Thyroid gland (tissue), 4 donors: Measurements from ENCODE around the gene CDH24. TPM values are rescaled to one million over a fixed set of nuclear protein-coding genes. Genes with fewer than 3 reads are reported as not detected.

Experiments used
- DNase-seq, 2 donors: peaks; one replicate each; pipeline ENCODE4 v3.0.0-alpha.2; 2019
- H3K27ac ChIP-seq, 3 donors: fragments of 200-600 bp; sonication (generic); 1 replicate in 2 of 3; 2 replicates in 1 of 3; pipeline ENCODE4 v1.5.1; 2016 to 2019; ENCODE audit warnings: mild to moderate bottlenecking in 1 of 3, moderate library complexity in 1 of 3
- H3K27me3 ChIP-seq: fragments of 200-600 bp; sonication (generic); one replicate; pipeline ENCODE4 v1.5.1; 2019
- H3K36me3 ChIP-seq, 2 donors: fragments of 200-600 bp; sonication (generic); one replicate each; pipeline ENCODE4 v1.5.1; 2016 to 2019
- H3K4me1 ChIP-seq, 2 donors: fragments of 200-600 bp; sonication (generic); one replicate each; pipeline ENCODE4 v1.5.1; 2017 to 2019
- H3K4me3 ChIP-seq, 3 donors: fragments of 200-600 bp; sonication (generic); replicated peaks in 1 of 3; 1 replicate in 2 of 3; 2 replicates in 1 of 3; pipeline ENCODE4 v1.5.1; 2016; ENCODE audit warnings: mild to moderate bottlenecking in 1 of 3
- H3K9me3 ChIP-seq: fragments of 200-600 bp; sonication (generic); one replicate; pipeline ENCODE4 v1.5.1; 2017
- POLR2A ChIP-seq, 2 donors: fragments of 450-650 bp; IDR thresholded peaks; one replicate each; pipeline ENCODE4 v1.6.1; 2017; ENCODE audit warnings: antibody characterized with exemption in 2 of 2, mild to moderate bottlenecking in 2 of 2, moderate library complexity in 1 of 2
- WGBS, 2 donors: methylation state at CpG; one replicate each; pipeline ENCODE4 v1.1.5; 2017; 5-methylcytosine and 5-hydroxymethylcytosine counted together
- intact Hi-C: fragments of 100-400 bp; cut with DNase I; formaldehyde crosslinking; loops from one replicate; pipeline ENCODE4 v1.15.1; 2023
- total RNA-seq, 4 donors: library from RNA; depleted of rRNA; stranded (reverse); fragments of >200 nt; gene quantifications; one replicate each; pipeline ENCODE4 v1.2.3, GENCODE V29; 2016
- TF ChIP-seq, protein P1 (sequence below), 6 experiments: fragments of 200-600 bp in 3 of 6; fragments of 450-650 bp in 3 of 6; sonication (generic) in 3 of 6; IDR thresholded peaks; one replicate each; pipeline ENCODE4 v1.5.1; 2016 to 2019; ENCODE audit warnings: antibody characterized with exemption in 6 of 6, mild to moderate bottlenecking in 2 of 6, inconsistent platforms in 1 of 6, moderate library complexity in 1 of 6

Gene CDH24
- total RNA-seq, 4 donors from 2014 or later: 2.9 to 7.8 (median 5.6) TPM

DNA sequence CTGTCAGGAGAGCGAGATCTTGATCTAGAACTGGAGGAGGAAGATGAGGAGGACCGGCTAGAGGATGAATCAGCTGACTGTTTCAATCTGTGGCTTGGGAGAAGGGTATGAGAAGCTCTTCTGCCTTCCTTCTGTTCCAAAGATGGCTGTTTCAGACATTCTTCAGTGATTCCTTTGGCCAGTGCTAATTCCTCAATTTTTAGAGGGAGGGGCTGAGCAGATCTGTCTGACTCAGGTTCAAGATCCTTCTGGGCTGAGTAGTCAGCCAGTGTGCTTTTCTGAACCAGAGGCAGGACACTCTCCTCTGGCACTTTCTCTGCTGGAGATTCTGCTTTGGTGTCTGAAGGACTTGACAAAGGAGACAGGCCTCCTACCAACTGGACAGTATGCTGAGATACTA lies 22.4 kb upstream of the CDH24 start:
- no peaks in the 10 kb centered on the region for H3K27me3 ChIP-seq
- H3K27ac ChIP-seq: no peak overlapping the region
- peaks cover 0 to 3% of the 10 kb centered on the region in 2 donors for H3K4me1 ChIP-seq
- 94 to 95% methylated on average over 2 of the region's 2 CpGs for WGBS, 2 donors
- no peak for DNase-seq
- intact Hi-C loops: loop anchor here (5.0 kb wide), 1 partner anchor 108 kb away; no protein-coding TSS in a partner anchor
- no peaks in the 10 kb centered on the region for H3K9me3 ChIP-seq
- peaks cover 73 to 75% of the 10 kb centered on the region in 2 donors for H3K36me3 ChIP-seq
- no peak for TF ChIP-seq POLR2A (IDR thresholded peaks at IDR 0.05)
- TF ChIP-seq, protein P1, sequence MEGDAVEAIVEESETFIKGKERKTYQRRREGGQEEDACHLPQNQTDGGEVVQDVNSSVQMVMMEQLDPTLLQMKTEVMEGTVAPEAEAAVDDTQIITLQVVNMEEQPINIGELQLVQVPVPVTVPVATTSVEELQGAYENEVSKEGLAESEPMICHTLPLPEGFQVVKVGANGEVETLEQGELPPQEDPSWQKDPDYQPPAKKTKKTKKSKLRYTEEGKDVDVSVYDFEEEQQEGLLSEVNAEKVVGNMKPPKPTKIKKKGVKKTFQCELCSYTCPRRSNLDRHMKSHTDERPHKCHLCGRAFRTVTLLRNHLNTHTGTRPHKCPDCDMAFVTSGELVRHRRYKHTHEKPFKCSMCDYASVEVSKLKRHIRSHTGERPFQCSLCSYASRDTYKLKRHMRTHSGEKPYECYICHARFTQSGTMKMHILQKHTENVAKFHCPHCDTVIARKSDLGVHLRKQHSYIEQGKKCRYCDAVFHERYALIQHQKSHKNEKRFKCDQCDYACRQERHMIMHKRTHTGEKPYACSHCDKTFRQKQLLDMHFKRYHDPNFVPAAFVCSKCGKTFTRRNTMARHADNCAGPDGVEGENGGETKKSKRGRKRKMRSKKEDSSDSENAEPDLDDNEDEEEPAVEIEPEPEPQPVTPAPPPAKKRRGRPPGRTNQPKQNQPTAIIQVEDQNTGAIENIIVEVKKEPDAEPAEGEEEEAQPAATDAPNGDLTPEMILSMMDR (IDR thresholded peaks at IDR 0.05): no peak
- H3K4me3 ChIP-seq: no peak overlapping the region

DNA sequence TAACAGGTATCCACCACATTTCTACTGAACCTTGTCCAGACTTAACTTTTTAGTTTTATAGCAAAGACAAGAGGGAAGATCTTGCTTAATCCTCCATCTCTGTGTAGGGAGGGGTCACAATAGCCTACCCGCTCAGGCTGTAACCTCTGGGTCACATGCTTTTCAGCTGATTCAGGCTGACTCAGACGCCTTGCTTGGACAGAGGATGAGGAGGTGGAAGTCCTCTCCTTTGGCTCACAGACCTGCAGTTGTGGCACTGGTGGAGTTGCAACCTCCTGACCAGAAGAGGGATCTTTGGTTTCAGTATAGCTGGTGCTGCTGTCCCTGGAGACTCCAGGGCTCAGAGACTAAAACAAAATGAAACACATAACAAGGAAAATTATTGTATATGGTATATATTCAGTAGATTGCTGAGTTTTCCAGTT lies 21.4 kb upstream of the CDH24 start:
- H3K36me3 ChIP-seq: peaks cover 79 to 80% of the 10 kb centered on the region in 2 donors
- intact Hi-C loops: loop anchor here (5.0 kb wide), 1 partner anchor 109 kb away; no protein-coding TSS in a partner anchor
- TF ChIP-seq, protein P1 (IDR thresholded peaks at IDR 0.05): no peak
- TF ChIP-seq POLR2A (IDR thresholded peaks at IDR 0.05): no peak
- no peaks in the 10 kb centered on the region for H3K9me3 ChIP-seq
- 58 to 66% methylated on average over 2 of the region's 2 CpGs for WGBS, 2 donors
- DNase-seq: peak in 1 of 2 donors; percentile 36
- peaks cover 0 to 3% of the 10 kb centered on the region in 2 donors for H3K4me1 ChIP-seq
- H3K27ac ChIP-seq: peak overlapping the region in 1 of 3 donors; percentile 2
- no peaks in the 10 kb centered on the region for H3K27me3 ChIP-seq
- H3K4me3 ChIP-seq: no peak overlapping the region

DNA sequence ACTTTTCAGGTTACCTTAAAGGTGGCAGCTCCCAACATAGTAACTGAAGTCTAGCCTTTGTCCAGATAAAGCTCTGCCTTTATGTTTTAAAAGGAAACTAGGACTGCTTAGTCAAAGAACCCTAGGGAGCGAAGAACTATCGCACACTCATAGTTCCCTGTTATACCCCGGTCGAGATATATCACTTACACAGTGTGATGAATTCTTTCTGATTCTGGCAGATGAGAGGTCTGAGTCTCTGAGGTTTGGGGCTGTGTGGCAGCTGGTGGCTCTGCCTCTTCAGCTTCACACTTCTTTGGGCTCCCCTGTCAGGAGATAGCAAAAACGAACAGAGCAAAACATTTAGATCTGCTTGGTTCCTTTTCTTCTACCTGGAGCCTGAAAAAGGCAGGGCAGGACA lies 20.6 kb upstream of the CDH24 start:
- Histone ChIP-seq H3K36me3 (peaks cover 83 to 84% of the 10 kb centered on the region in 2 donors), H3K4me3 (no peak overlapping the region), H3K9me3 (no peaks in the 10 kb centered on the region), H3K4me1 (peaks cover 0 to 3% of the 10 kb centered on the region in 2 donors), H3K27me3 (no peaks in the 10 kb centered on the region), H3K27ac (peak overlapping the region in 2 of 3 donors; percentile 2 to 22)
- WGBS, 2 donors: 87 to 94% methylated on average over 5 of the region's 5 CpGs
- intact Hi-C loops: loop anchor here (5.0 kb wide), 1 partner anchor 109 kb away; no protein-coding TSS in a partner anchor
- DNase-seq: no peak
- TF ChIP-seq, protein P1 (IDR thresholded peaks at IDR 0.05): no peak
- no peak for TF ChIP-seq POLR2A (IDR thresholded peaks at IDR 0.05)

DNA sequence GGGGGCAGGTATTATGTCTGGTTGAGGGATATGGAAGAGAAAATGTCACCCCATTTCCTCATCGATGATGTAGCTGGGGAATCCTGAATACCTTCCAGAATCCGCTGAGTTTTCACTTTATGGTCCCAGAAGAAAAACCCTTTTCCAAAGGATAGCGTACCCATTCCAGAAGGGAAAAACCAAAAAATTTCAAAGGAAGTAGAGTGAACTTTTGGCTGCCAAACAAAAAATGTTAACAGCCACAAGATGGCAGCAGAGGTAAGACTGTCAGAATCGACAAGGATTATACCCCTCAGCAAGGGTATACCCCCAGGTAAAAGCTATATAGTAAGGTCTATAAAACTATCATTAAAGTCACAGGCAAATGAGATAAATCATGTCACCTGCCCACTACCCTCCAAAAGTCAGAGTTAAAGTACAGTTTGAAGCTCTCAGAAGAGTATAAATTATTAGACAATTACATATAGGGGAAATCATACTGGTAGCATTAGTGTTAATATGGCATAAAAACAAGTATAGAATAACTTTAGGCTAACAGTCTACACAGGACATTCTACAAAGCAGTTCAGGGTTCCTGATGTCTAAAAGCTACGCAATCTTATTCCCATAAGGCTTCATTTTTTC lies 19.6 kb upstream of the CDH24 start:
- Histone ChIP-seq H3K36me3 (peaks cover 84 to 89% of the 10 kb centered on the region in 2 donors), H3K4me3 (no peak overlapping the region), H3K27me3 (no peaks in the 10 kb centered on the region), H3K9me3 (no peaks in the 10 kb centered on the region), H3K4me1 (peaks cover 4 to 12% of the 10 kb centered on the region in 2 donors), H3K27ac (no peak overlapping the region)
- 67 to 72% methylated on average over 5 of the region's 5 CpGs for WGBS, 2 donors
- no peak for DNase-seq
- TF ChIP-seq, protein P1 (IDR thresholded peaks at IDR 0.05): peak; percentile 28 to 56 (median 46)
- no peak for TF ChIP-seq POLR2A (IDR thresholded peaks at IDR 0.05)
- intact Hi-C loops: loop anchor here (5.0 kb wide), 1 partner anchor 110 kb away; no protein-coding TSS in a partner anchor

DNA sequence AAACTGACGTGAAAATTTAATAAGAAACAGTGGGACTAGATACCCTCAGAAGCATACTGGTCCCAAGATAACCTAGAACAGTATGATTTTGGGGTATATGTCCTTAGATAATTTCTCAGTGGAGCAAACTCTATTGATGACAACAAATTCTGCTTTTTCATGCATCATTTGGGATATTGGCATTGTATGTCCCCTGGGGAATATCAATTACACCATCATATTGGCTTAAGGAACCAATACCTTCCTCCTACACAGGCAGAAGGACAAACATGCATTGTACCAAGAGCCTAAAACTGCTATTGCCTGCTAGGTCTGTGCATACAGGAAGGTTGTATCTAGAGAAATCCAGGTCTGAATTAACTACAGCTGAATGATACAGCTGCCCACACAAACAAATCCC lies 17.6 kb upstream of the CDH24 start:
- Histone ChIP-seq H3K27me3 (no peaks in the 10 kb centered on the region), H3K27ac (no peak overlapping the region), H3K9me3 (no peaks in the 10 kb centered on the region), H3K4me3 (no peak overlapping the region), H3K4me1 (peaks cover 16 to 23% of the 10 kb centered on the region in 2 donors), H3K36me3 (peaks cover 64 to 73% of the 10 kb centered on the region in 2 donors)
- 88 to 92% methylated on average over 1 of the region's 1 CpG for WGBS, 2 donors
- no peak for DNase-seq
- intact Hi-C loops: loop anchor here (5.0 kb wide), 1 partner anchor 112 kb away; no protein-coding TSS in a partner anchor
- TF ChIP-seq POLR2A (IDR thresholded peaks at IDR 0.05): no peak
- TF ChIP-seq, protein P1 (IDR thresholded peaks at IDR 0.05): no peak
